Loucy (cell line): Measurements from ENCODE around the gene LRBA.

Experiments
- H2AFZ ChIP-seq: fragments of 200-600 bp; sonication (generic); 2 replicates; pipeline ENCODE4 v1.6.0; 2016; ENCODE audit warnings: antibody characterized with exemption, mild to moderate bottlenecking, low read length, moderate library complexity
- H3F3A ChIP-seq: fragments of 200-600 bp; 2 replicates; pipeline ENCODE4 v1.6.0; 2016; ENCODE audit warnings: antibody characterized with exemption, low read depth, mild to moderate bottlenecking
- H3K27me3 ChIP-seq: fragments of 200-600 bp; sonication (generic); 2 replicates; pipeline ENCODE4 v1.6.1; 2014; ENCODE audit warnings: low read length, mild to moderate bottlenecking; ENCODE audit not compliant: insufficient read depth, poor library complexity, severe bottlenecking
- H3K36me3 ChIP-seq: fragments of 200-600 bp; sonication (generic); 2 replicates; pipeline ENCODE4 v1.6.1; 2016; ENCODE audit warnings: low read length; ENCODE audit not compliant: insufficient read depth
- H3K4me1 ChIP-seq: fragments of 200-600 bp; sonication (generic); 2 replicates; pipeline ENCODE4 v1.5.1; 2014; ENCODE audit warnings: low read length, mild to moderate bottlenecking; ENCODE audit not compliant: insufficient read depth, poor library complexity, severe bottlenecking
- H3K4me2 ChIP-seq: fragments of 200-600 bp; sonication (generic); 2 replicates; pipeline ENCODE4 v1.6.0; 2014; ENCODE audit warnings: antibody characterized with exemption, low read length, low read depth, mild to moderate bottlenecking; ENCODE audit not compliant: poor library complexity, severe bottlenecking
- H3K4me3 ChIP-seq: fragments of 200-600 bp; sonication (generic); 2 replicates; pipeline ENCODE4 v1.5.1; 2014; ENCODE audit warnings: low read length, mild to moderate bottlenecking, mixed read lengths; ENCODE audit not compliant: poor library complexity, severe bottlenecking
- H3K79me2 ChIP-seq: fragments of 200-600 bp; sonication (generic); 2 replicates; pipeline ENCODE4 v1.6.1; 2014; ENCODE audit warnings: low read length; ENCODE audit not compliant: insufficient read depth
- H3K9ac ChIP-seq: fragments of 200-600 bp; sonication (generic); 2 replicates; pipeline ENCODE4 v1.6.0; 2014; ENCODE audit warnings: mild to moderate bottlenecking, low read depth, low read length, moderate library complexity; ENCODE audit not compliant: poor library complexity, severe bottlenecking
- H3K9me2 ChIP-seq: fragments of 200-600 bp; sonication (generic); replicated peaks from 2 replicates; pipeline ENCODE4 v1.6.1; 2016; ENCODE audit warnings: low read depth, low read length, mixed read lengths
- H3K9me3 ChIP-seq: fragments of 200-600 bp; sonication (generic); 2 replicates; pipeline ENCODE4 v1.6.1; 2014; ENCODE audit warnings: mild to moderate bottlenecking, antibody characterized with exemption, low read length, low read depth; ENCODE audit not compliant: insufficient read depth
- H4K20me1 ChIP-seq: fragments of 200-600 bp; sonication (generic); 2 replicates; pipeline ENCODE4 v1.6.0; 2014; ENCODE audit warnings: antibody characterized with exemption, low read length, mild to moderate bottlenecking; ENCODE audit not compliant: insufficient read depth, poor library complexity, severe bottlenecking
- CTCF ChIP-seq: fragments of 200-600 bp; sonication (generic); conservative IDR thresholded peaks from 2 replicates; pipeline ENCODE4 v1.5.1; 2014; ENCODE audit warnings: mild to moderate bottlenecking, antibody characterized with exemption, low read length
- EZH2phosphoT487 ChIP-seq: fragments of 200-600 bp; IDR thresholded peaks from 2 replicates; pipeline ENCODE4 v1.6.1; 2018; ENCODE audit warnings: antibody characterized with exemption, mild to moderate bottlenecking, moderate library complexity, borderline replicate concordance

Gene LRBA

GRCh38 chr4:150252741-150253140 is 762.3 kb downstream of the LRBA start:
- TF ChIP-seq EZH2phosphoT487 (no peak), CTCF (no peak)
- Histone ChIP-seq H3F3A (0 out of 2 replicates have a peak, but pooled peaks cover 5% of the 10 kb centered on the region), H3K36me3 (no peaks in the 10 kb centered on the region), H3K27me3 (no peaks in the 10 kb centered on the region), H3K9ac (no peak overlapping the region), H3K4me2 (no peak overlapping the region), H3K4me3 (no peak overlapping the region), H3K4me1 (no peaks in the 10 kb centered on the region), H3K9me2 (no peaks in the 10 kb centered on the region), H2AFZ (no peak overlapping the region), H3K9me3 (no peaks in the 10 kb centered on the region), H3K79me2 (no peaks in the 10 kb centered on the region), H4K20me1 (no peaks in the 10 kb centered on the region)

- 0 out of 2 replicates have a peak, but pooled peaks cover 5% of the 10 kb centered on the region for H3F3A ChIP-seq
- no peak overlapping the region for H2AFZ ChIP-seq
- no peak overlapping the region for H3K4me2 ChIP-seq
- no peaks in the 10 kb centered on the region for H4K20me1 ChIP-seq
- no peaks in the 10 kb centered on the region for H3K9me3 ChIP-seq
- no peak overlapping the region for H3K4me3 ChIP-seq
- H3K36me3 ChIP-seq: no peaks in the 10 kb centered on the region
- H3K4me1 ChIP-seq: no peaks in the 10 kb centered on the region
- no peak overlapping the region for H3K9ac ChIP-seq
- TF ChIP-seq EZH2phosphoT487: no peak
- TF ChIP-seq CTCF: no peak
- H3K9me2 ChIP-seq: no peaks in the 10 kb centered on the region
- H3K27me3 ChIP-seq: no peaks in the 10 kb centered on the region
- no peaks in the 10 kb centered on the region for H3K79me2 ChIP-seq
Observed at GRCh38 chr4:150252306-150252705, 762.8 kb downstream of the LRBA start.

GRCh38 chr4:150251752-150252190 is 763.3 kb downstream of the LRBA start:
- no peaks in the 10 kb centered on the region for H4K20me1 ChIP-seq
- no peaks in the 10 kb centered on the region for H3K36me3 ChIP-seq
- no peak overlapping the region for H2AFZ ChIP-seq
- H3K9me3 ChIP-seq: no peaks in the 10 kb centered on the region
- H3K9ac ChIP-seq: no peak overlapping the region
- H3K27me3 ChIP-seq: no peaks in the 10 kb centered on the region
- no peaks in the 10 kb centered on the region for H3K4me1 ChIP-seq
- no peak overlapping the region for H3K4me2 ChIP-seq
- H3F3A ChIP-seq: 0 out of 2 replicates have a peak, but pooled peaks cover 5% of the 10 kb centered on the region
- TF ChIP-seq EZH2phosphoT487 (no peak), CTCF (no peak)
- no peak overlapping the region for H3K4me3 ChIP-seq
- H3K9me2 ChIP-seq: no peaks in the 10 kb centered on the region
- H3K79me2 ChIP-seq: no peaks in the 10 kb centered on the region
